Upper lobe of right lung (tissue), 1 donor: ENCODE data around the gene PNPLA3. TPM values are rescaled to one million over a fixed set of nuclear protein-coding genes. Genes with fewer than 3 reads are reported as not detected.
A peak's percentile ranks its signal among the peaks of the same experiment; 100 is the strongest.

ENCODE experiments used
- ATAC-seq: fragments of 200-7000 bp; cut with Tn5 transposase; one replicate; pipeline ENCODE4 v1.9.1; 2020; ENCODE audit warnings: mild to moderate bottlenecking, moderate library complexity
- DNase-seq: peaks from one replicate; pipeline ENCODE4 v3.0.0-alpha.2; 2020
- H3K27ac ChIP-seq: fragments of 200-600 bp; one replicate; pipeline ENCODE4 v1.8.0; 2022
- H3K27me3 ChIP-seq: fragments of 200-600 bp; one replicate; pipeline ENCODE4 v1.8.0; 2022; ENCODE audit warnings: mild to moderate bottlenecking
- H3K36me3 ChIP-seq: fragments of 200-600 bp; one replicate; pipeline ENCODE4 v1.8.0; 2022
- H3K4me1 ChIP-seq: fragments of 200-600 bp; one replicate; pipeline ENCODE4 v1.8.0; 2022
- H3K4me3 ChIP-seq: fragments of 200-600 bp; one replicate; pipeline ENCODE4 v1.8.0; 2022; ENCODE audit warnings: mild to moderate bottlenecking
- H3K9me3 ChIP-seq: fragments of 200-600 bp; one replicate; pipeline ENCODE4 v1.8.0; 2022
- intact Hi-C: fragments of 100-400 bp; cut with DNase I; formaldehyde crosslinking; loops from one replicate; pipeline ENCODE4 v1.11.0; 2022
- total RNA-seq: library from RNA; stranded (reverse); fragmentation: NEBNext Ultra II Directional; extraction: Animal tissue kit (Norgen Biotek cat#: 25700); gene quantifications from one replicate; pipeline ENCODE4 v1.2.1, GENCODE V29; 2021
- TF ChIP-seq, protein P1 (sequence below): fragments of 200-600 bp; IDR thresholded peaks from one replicate; pipeline ENCODE4 v1.8.0; 2022; ENCODE audit warnings: antibody characterized with exemption
- donor health status: DM: no; HTN: yes; CAD: no; lungs with severe emphysema.

The PNPLA3 gene
- total RNA-seq, 1 donor from 2014 or later, result 3.7 TPM

DNA sequence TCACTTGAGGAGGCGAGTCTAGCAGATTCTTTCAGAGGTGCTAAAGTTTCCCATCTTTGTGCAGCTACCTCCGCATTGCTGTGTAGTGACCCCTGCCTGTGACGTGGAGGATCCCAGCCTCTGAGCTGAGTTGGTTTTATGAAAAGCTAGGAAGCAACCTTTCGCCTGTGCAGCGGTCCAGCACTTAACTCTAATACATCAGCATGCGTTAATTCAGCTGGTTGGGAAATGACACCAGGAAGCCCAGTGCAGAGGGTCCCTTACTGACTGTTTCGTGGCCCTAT is 22.7 kb downstream of the PNPLA3 start:
- ATAC-seq, result no peak
- intact Hi-C loops, result no loop called here
- Histone ChIP-seq H3K4me3 (no peak overlapping the region), H3K27me3 (peaks cover 5% of the 10 kb centered on the region), H3K27ac (no peak overlapping the region), H3K4me1 (no peaks in the 10 kb centered on the region), H3K36me3 (no peaks in the 10 kb centered on the region), H3K9me3 (no peaks in the 10 kb centered on the region)
- DNase-seq, result no peak
- TF ChIP-seq, protein P1, sequence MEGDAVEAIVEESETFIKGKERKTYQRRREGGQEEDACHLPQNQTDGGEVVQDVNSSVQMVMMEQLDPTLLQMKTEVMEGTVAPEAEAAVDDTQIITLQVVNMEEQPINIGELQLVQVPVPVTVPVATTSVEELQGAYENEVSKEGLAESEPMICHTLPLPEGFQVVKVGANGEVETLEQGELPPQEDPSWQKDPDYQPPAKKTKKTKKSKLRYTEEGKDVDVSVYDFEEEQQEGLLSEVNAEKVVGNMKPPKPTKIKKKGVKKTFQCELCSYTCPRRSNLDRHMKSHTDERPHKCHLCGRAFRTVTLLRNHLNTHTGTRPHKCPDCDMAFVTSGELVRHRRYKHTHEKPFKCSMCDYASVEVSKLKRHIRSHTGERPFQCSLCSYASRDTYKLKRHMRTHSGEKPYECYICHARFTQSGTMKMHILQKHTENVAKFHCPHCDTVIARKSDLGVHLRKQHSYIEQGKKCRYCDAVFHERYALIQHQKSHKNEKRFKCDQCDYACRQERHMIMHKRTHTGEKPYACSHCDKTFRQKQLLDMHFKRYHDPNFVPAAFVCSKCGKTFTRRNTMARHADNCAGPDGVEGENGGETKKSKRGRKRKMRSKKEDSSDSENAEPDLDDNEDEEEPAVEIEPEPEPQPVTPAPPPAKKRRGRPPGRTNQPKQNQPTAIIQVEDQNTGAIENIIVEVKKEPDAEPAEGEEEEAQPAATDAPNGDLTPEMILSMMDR, result no peak

DNA sequence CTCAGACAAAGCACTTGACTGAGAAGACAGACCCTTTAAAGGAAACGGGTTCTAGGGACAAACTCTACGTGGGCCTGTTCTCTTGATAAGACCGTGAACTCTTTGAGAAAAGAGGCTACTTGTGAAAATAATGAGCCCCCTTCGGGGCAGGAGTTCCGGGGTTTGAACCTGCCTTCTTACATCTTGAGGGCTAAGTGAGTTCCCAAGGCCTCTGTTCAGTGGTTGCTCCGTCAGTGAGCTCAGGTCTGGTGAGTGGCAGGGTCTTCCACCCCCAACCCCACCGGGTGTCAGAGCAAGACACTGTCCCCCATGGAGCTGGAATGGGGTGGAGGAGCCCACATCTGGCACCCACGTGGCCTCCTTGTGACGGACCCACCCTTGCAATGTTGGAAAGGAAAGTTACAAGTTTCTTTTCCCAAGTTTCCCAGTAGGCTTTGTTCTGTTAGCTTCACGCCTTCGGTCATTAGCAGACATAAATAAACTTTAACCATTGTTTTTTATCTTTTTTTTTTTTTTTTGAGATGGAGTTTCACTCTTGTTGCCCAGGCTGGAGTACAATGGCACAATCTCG is 25.3 kb downstream of the PNPLA3 start:
- ATAC-seq, result no peak
- TF ChIP-seq, protein P1, result no peak
- intact Hi-C loops, result no loop called here

GRCh38 chr22:43951391-43951790 is 27.8 kb downstream of the PNPLA3 start:
- no peak overlapping the region for H3K27ac ChIP-seq
- H3K27me3 ChIP-seq, result peaks cover 4% of the 10 kb centered on the region
- H3K4me1 ChIP-seq, result peaks cover 12% of the 10 kb centered on the region
- intact Hi-C loops, result no loop called here
- TF ChIP-seq, protein P1, result no peak
- no peak overlapping the region for H3K4me3 ChIP-seq
- H3K36me3 ChIP-seq, result no peaks in the 10 kb centered on the region
- H3K9me3 ChIP-seq, result no peaks in the 10 kb centered on the region
- no peak for ATAC-seq
- no peak for DNase-seq

More for the DNA sequence above, 25.3 kb downstream of the PNPLA3 start:
- H3K9me3 ChIP-seq, result no peaks in the 10 kb centered on the region
- H3K27ac ChIP-seq, result no peak overlapping the region
- DNase-seq, result no peak
- H3K27me3 ChIP-seq, result peaks cover 5% of the 10 kb centered on the region
- no peak overlapping the region for H3K4me3 ChIP-seq
- no peaks in the 10 kb centered on the region for H3K4me1 ChIP-seq
- no peaks in the 10 kb centered on the region for H3K36me3 ChIP-seq

- intact Hi-C loops, result no loop called here
- Histone ChIP-seq H3K36me3 (no peaks in the 10 kb centered on the region), H3K4me1 (peaks cover 18% of the 10 kb centered on the region), H3K27me3 (no peaks in the 10 kb centered on the region), H3K9me3 (no peaks in the 10 kb centered on the region), H3K27ac (no peak overlapping the region), H3K4me3 (no peak overlapping the region)
- ATAC-seq, result no peak
- DNase-seq, result no peak
- TF ChIP-seq, protein P1, result no peak
Measured at GRCh38 chr22:43951966-43952365, 28.4 kb downstream of the PNPLA3 start.

- no peak for ATAC-seq
- Histone ChIP-seq H3K4me3 (peak overlapping the region; percentile 98), H3K4me1 (peaks cover 23% of the 10 kb centered on the region), H3K36me3 (no peaks in the 10 kb centered on the region), H3K27me3 (no peaks in the 10 kb centered on the region), H3K27ac (no peak overlapping the region), H3K9me3 (no peaks in the 10 kb centered on the region)
- intact Hi-C loops, result no loop called here
- TF ChIP-seq, protein P1, result no peak
- no peak for DNase-seq
Measured at GRCh38 chr22:43953988-43954785, 30.6 kb downstream of the PNPLA3 start.
